ENCODE measurements around the gene KRTAP4-12.
"Not testable (repeated sequence)": the region's sequence is repeated elsewhere in the genome, so short reads cannot be mapped to it uniquely, and the experiment has no call there.

The KRTAP4-12 gene

DNA sequence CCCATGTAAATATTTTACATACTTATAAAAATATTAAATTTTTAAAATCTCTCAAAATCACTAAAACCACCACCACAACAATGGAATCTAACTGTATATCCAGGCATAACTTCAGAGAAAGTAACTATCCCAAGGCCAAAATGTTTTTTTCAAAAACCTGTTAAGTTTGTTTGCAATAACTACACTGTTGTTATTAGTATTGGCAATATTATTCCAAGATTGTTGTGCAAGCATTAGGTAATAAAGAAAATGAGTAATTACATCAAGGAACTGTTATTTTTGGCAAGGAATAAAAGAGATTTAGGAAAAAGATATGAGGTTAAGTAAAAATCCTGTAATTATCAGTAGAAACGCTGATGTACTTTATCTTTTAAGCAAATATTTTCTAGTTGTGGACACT, 3.4 kb upstream of the KRTAP4-12 start:
- DNase-seq (ENCODE audit: low spot score) (no peak), FAIRE-seq (no peak)

DNA sequence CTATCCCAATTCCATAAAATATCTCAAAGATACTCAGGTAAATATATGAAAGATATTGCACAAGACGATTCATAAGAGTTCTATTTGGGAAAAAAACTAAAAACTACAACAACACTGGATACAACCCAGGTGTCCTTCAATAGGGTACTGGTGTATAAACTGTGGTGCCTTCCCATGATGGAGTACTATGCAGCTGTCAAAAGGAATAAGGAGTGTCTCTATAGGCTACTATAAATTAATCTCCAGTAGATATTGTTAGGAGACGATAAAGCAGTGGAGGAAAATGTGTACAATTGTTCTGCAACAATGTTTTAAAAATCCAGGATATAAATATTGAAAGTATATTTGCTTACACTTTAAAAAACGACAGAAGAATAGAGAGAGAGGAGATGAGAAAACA, 2.4 kb upstream of the KRTAP4-12 start:
- no peak for FAIRE-seq
- no peak for DNase-seq (ENCODE audit: low spot score)

GRCh38 chr17:41125064-41125463, 1.1 kb upstream of the KRTAP4-12 start:
- no peak for FAIRE-seq

DNA sequence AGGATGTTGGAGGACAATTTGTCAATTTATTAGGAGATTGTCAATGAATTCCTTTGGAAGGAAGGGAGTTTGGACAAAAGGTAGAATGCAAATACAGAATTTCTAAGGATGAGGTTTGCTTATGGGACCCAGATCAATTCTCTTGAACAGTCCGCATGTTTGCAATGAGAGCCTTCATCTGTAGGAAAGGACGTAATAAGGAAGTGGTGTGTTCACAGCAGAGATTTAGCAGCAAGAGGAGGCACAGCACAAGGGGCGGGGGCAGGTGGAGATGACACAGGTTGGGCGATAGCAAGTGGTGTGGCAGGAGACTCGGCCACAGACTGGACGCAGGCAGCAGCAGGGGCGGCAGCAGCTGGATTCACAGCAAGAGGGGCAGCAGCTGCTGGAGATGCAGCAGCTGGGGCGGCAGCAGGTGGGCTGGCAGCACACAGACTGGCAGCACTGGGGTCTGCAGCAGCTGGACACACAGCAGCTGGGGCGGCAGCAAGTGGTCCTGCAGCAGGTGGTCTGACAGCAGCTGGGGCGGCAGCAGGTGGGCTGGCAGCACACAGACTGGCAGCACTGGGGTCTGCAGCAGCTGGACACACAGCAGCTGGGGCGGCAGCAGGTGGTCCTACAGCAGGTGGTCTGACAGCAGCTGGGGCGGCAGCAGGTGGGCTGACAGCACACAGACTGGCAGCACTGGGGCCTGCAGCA, 541 bp downstream of the KRTAP4-12 start:
- not testable (repeated sequence) for FAIRE-seq; DNase-seq (ENCODE audit: low spot score)

More at GRCh38 chr17:41125064-41125463, 1.1 kb upstream of the KRTAP4-12 start:
- no peak for DNase-seq (ENCODE audit: low spot score)

GRCh38 chr17:41121742-41122141, 2.2 kb downstream of the KRTAP4-12 start:
- no peak for FAIRE-seq

GRCh38 chr17:41119696-41120690, 4.0 kb downstream of the KRTAP4-12 start:
- DNase-seq (ENCODE audit: low spot score): not testable (repeated sequence)
- peak; percentile 54 for FAIRE-seq

More at GRCh38 chr17:41121742-41122141, 2.2 kb downstream of the KRTAP4-12 start:
- DNase-seq (ENCODE audit: low spot score): no peak

DNA sequence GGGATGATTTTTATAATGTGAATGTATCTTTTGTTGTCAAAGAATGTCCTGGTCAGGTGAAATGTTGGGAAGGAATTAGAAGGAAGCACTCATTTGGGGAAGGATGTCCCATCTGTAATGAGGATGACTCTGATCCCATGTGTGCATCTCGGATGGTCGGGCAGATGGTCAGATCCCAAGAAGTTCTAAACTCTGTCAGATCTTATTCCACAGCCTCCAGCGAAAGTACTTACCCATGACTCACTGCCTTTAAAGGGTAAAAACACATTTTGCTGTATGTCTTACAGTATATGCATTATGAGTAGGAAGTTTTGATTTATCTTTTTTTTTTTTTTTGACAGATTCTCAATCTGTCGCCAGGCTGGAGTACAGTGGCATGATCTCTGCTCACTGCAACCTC, 5.3 kb downstream of the KRTAP4-12 start:
- no peak for DNase-seq (ENCODE audit: low spot score)
- no peak for FAIRE-seq

DNA sequence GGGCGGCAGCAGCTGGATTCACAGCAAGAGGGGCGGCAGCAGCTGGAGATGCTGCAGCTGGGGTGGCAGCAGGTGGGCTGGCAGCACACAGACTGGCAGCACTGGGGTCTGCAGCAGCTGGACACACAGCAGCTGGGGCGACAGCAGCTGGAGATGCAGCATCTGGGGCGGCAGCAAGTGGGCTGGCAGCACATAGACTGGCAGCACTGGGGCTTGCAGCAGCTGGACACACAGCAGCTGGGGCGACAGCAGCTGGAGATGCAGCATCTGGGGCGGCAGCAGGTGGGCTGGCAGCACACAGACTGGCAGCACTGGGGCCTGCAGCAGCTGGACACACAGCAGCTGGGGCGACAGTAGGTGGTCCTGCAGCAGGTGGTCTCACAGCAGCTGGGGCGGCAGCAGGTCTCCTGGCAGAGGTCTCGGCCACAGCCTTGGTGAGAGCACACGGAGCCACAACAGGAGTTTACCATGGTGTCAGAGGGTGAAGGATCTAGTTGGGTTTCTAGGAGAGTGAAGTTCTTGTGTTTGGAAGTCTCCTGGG, 6.1 kb downstream of the KRTAP4-12 start, which contains the start of gene KRTAP4-11:
KRTAP4-11 (minus strand) TSS at position 528 of the 541 bp plus-strand sequence; CDS start at position 470, 58 bp downstream.
- not testable (repeated sequence) for FAIRE-seq; DNase-seq (ENCODE audit: low spot score)

- DNase-seq (ENCODE audit: low spot score): no peak
- FAIRE-seq: no peak
Measured at GRCh38 chr17:41116297-41116696, 7.7 kb downstream of the KRTAP4-12 start.

GRCh38 chr17:41111151-41111885, 12.7 kb downstream of the KRTAP4-12 start:
- DNase-seq (ENCODE audit: low spot score): no peak
- FAIRE-seq: peak; percentile 46

- not testable (repeated sequence) for FAIRE-seq; DNase-seq (ENCODE audit: low spot score)
Measured at GRCh38 chr17:41108728-41109386, 15.1 kb downstream of the KRTAP4-12 start.

DNA sequence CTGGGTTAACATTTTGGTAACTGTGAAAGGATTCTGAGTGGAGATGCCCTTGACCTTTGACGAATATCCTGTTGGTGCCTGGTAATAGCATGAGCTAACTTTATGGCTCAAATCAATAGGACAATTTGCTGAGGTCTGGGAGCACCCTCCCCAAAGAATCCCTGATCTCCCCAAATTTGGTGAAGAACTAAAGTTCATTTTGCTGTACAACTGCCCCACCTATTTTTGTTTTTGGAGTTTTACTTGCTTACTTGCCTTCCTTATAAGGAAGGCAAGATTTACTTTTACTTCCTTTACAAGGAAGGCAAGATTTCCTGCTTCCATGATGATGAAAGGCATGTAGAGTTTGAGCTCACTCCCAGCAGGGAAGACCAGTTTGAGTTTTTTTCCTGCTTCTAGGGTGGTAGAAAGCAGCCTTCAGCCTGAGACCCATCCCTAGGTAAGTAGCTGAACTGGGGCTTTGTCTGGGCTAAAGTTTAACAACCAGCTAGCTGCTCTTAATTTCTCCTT, 16.0 kb downstream of the KRTAP4-12 start:
- FAIRE-seq (no peak), DNase-seq (ENCODE audit: low spot score) (no peak)

DNA sequence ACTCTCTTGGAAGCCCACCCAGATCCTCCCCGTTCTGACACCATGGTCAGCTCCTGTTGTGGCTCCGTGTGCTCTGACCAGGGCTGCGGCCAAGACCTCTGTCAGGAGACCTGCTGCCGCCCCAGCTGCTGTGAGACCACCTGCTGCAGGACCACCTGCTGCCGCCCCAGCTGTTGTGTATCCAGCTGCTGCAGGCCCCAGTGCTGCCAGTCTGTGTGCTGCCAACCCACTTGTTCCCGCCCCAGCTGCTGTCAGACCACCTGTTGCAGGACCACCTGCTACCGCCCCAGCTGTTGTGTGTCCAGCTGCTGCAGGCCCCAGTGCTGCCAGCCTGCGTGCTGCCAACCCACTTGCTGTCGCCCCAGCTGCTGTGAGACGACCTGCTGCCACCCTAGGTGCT, 18.6 kb downstream of the KRTAP4-12 start, which contains the start of gene KRTAP4-9:
KRTAP4-9 (plus strand) TSS at position 43 of the 400 bp plus-strand sequence; CDS start at position 43, 0 bp downstream.
- DNase-seq (ENCODE audit: low spot score); FAIRE-seq: not testable (repeated sequence)

GRCh38 chr17:41104386-41105038, 19.5 kb downstream of the KRTAP4-12 start:
- peak; percentile 68 for DNase-seq (ENCODE audit: low spot score)
- FAIRE-seq: peak; percentile 98

DNA sequence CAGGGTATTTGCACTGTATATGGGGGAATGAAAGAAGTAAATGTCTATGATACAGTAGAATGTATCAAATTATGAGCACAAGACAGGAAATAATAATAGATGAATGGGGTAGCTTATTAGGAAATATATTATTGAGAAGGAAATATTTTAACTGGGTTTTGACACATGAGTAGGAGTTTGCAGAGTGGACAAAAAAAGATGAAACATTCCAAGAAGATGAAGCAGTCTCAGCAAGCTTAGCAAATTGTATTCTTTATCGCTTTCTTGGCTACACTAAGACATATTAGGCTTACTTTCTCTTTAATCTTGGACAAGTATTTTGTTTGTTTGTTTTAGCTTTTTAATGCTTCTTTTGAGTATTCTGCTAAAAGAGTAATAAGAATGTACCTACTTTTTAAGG, 20.1 kb downstream of the KRTAP4-12 start:
- DNase-seq (ENCODE audit: low spot score) (no peak), FAIRE-seq (no peak)

DNA sequence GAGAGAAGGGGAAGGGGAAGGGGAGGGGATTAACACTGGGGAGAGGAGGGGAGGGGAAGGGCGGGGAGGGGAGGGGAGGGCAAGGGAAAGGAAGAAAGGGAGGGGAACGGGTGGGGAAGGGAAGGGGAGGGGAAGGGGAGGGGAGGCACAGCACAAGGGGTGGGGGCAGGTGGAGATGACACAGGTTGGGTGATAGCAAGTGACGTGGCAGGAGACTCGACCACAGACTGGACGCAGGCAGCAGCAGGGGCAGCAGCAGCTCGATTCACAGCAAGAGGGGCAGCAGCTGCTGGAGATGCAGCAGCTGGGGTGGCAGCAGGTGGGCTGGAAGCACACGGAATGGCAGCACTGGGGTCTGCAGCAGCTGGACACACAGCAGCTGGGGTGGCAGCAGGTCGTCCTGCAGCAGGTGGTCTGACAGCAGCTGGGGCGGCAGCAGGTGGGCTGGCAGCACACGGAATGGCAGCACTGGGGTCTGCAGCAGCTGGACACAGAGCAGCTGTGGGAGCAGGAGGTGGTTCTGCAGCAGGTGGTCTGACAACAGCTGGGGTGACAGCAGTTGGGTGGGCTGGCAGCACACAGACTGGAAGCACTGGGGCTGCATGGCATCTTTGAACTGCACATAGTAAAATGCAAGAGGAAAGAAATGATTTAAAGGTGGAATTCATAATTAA, 22.3 kb downstream of the KRTAP4-12 start, which contains the start of gene KRTAP4-16:
KRTAP4-16 (minus strand) TSS at position 624 of the 674 bp plus-strand sequence; CDS start at position 624, 0 bp downstream.
- DNase-seq (ENCODE audit: low spot score) (no peak), FAIRE-seq (no peak)

GRCh38 chr17:41099682-41100480, 24.1 kb downstream of the KRTAP4-12 start:
- FAIRE-seq: peak; percentile 60
- peak; percentile 80 for DNase-seq (ENCODE audit: low spot score)

GRCh38 chr17:41098481-41098880, 25.5 kb downstream of the KRTAP4-12 start:
- DNase-seq (ENCODE audit: low spot score) (no peak), FAIRE-seq (no peak)

Measured in RCC 7860 (cell line).